K562 (cell line): ENCODE measurements around the gene HOXB5. TPM values are rescaled to one million over a fixed set of nuclear protein-coding genes. Genes with fewer than 3 reads are reported as not detected.
A peak's percentile ranks its signal among the peaks of the same experiment; 100 is the strongest.

Experiments used
- CHCHD3 ChIP-seq: fragments of 250-450 bp; sonication (Bioruptor Pico); IDR thresholded peaks from 2 replicates; pipeline ENCODE4 v2.1.2; 2022; ENCODE audit warnings: mild to moderate bottlenecking
- HES1 ChIP-seq: fragments of 450-650 bp; IDR thresholded peaks from 2 replicates; pipeline ENCODE4 v1.6.1; 2016; ENCODE audit warnings: low read depth, mild to moderate bottlenecking, moderate library complexity
- HMGN3 ChIP-seq: IDR thresholded peaks from 2 replicates; pipeline ENCODE4 v1.6.1; 2011; ENCODE audit warnings: borderline replicate concordance, low read depth, mild to moderate bottlenecking, mixed read lengths, low read length; ENCODE audit not compliant: insufficient read length; ENCODE audit errors: extremely low read depth
- JUN ChIP-seq, 2 experiments: sonication (generic) in 1 of 2; formaldehyde crosslinking in 1 of 2; IDR thresholded peaks; 2 replicates each; pipeline versions ENCODE4 v1.6.1 to v1.8.0; 2012 to 2022; ENCODE audit warnings: borderline replicate concordance in 2 of 2, mild to moderate bottlenecking in 2 of 2, improper control_type of control experiment in 1 of 2, low read depth in 1 of 2, low read length in 1 of 2, missing genetic modification reagents in 1 of 2
- MCM7 ChIP-seq, 2 experiments: fragments of 450-650 bp; IDR thresholded peaks; 2 replicates each; pipeline ENCODE4 v1.6.1; 2016 to 2018
- NEUROD1 ChIP-seq: fragments of 150-350 bp; IDR thresholded peaks from 2 replicates; pipeline ENCODE4 v1.6.1; 2014; ENCODE audit warnings: borderline replicate concordance, low read length, low read depth; ENCODE audit not compliant: partially characterized antibody
- POLR2G ChIP-seq: fragments of 200-400 bp; formaldehyde crosslinking; IDR thresholded peaks from 2 replicates; pipeline ENCODE4 v1.6.1; 2017; ENCODE audit warnings: low read depth, mild to moderate bottlenecking, antibody characterized with exemption, low read length, moderate library complexity
- PYGO2 ChIP-seq: fragments of 450-650 bp; IDR thresholded peaks from 2 replicates; pipeline ENCODE4 v1.6.1; 2016; ENCODE audit warnings: mild to moderate bottlenecking, missing genetic modification characterization, moderate library complexity, missing compliant biosample characterization
- RBFOX2 ChIP-seq: fragments of 200-400 bp; formaldehyde crosslinking; IDR thresholded peaks from 2 replicates; pipeline ENCODE4 v1.6.1; 2017; ENCODE audit warnings: low read depth, mild to moderate bottlenecking, low read length, moderate library complexity
- TFE3 ChIP-seq: fragments of 450-650 bp; formaldehyde crosslinking; IDR thresholded peaks from 2 replicates; pipeline ENCODE4 v1.4.0; 2020; ENCODE audit warnings: mild to moderate bottlenecking, mixed read lengths
- TRIM24 ChIP-seq, 2 experiments: fragments of 450-650 bp; IDR thresholded peaks; 2 replicates each; pipeline ENCODE4 v1.6.1; 2016
- ZBTB33 ChIP-seq: sonication (generic); formaldehyde crosslinking; IDR thresholded peaks from 2 replicates; pipeline ENCODE4 v1.8.1; 2023; ENCODE audit warnings: mild to moderate bottlenecking, missing genetic modification reagents
- ZBTB43 ChIP-seq: sonication (generic); formaldehyde crosslinking; IDR thresholded peaks from 2 replicates; pipeline ENCODE4 v1.8.0; 2023; ENCODE audit warnings: mild to moderate bottlenecking, missing genetic modification reagents
- ZFX ChIP-seq: sonication (generic); formaldehyde crosslinking; IDR thresholded peaks from 2 replicates; pipeline ENCODE4 v1.8.0; 2022; ENCODE audit warnings: mild to moderate bottlenecking, missing genetic modification reagents, moderate library complexity
- ZNF324 ChIP-seq: fragments of 250-450 bp; sonication (Bioruptor Pico); IDR thresholded peaks from 2 replicates; pipeline ENCODE4 v1.4.0; 2020; ENCODE audit warnings: mild to moderate bottlenecking
- ZNF592 ChIP-seq: fragments of 450-650 bp; IDR thresholded peaks from 2 replicates; pipeline ENCODE4 v1.6.1; 2017; ENCODE audit warnings: antibody characterized with exemption, mild to moderate bottlenecking
- ZSCAN29 ChIP-seq: fragments of 450-650 bp; IDR thresholded peaks from 2 replicates; pipeline ENCODE4 v1.6.1; 2017
- polyA plus RNA-seq, 8 experiments: library from polyadenylated mRNA; depleted of rRNA in 4 of 8; stranded (reverse) in 5 of 8; unstranded in 3 of 8; fragments of >200 nt; fragmentation: Nextera tagmentation in 2 of 8; fragmentation: Illumina TruSeq in 1 of 8; extraction: Ambion mirVana in 2 of 8; extraction: Trizol in 1 of 8; gene quantifications; 2 replicates each; pipeline versions ENCODE4 v1.2.1 to v1.2.3, GENCODE V29; 2011 to 2014; ENCODE audit warnings: inconsistent platforms in 1 of 8, missing spikeins in 1 of 8
- total RNA-seq, 7 experiments: library from RNA; depleted of rRNA in 6 of 7; stranded (reverse); fragments of >200 nt in 6 of 7; fragmentation: Illumina TruSeq in 2 of 7; extraction: Trizol in 2 of 7; gene quantifications; 2 replicates each; pipeline versions ENCODE4 v1.2.1 to v1.2.3, GENCODE V29; 2011 to 2021; ENCODE audit warnings: low replicate concordance in 1 of 7

The HOXB5 gene
- total and polyA plus RNA-seq, 9 of the 15 experiments (the other 6 are each of a cell fraction or from before 2014, with no cell fraction given), result 0.24 to 2.7 (median 0.65) TPM

- TF ChIP-seq CHCHD3 (CRISPR knock-in tag) (no peak), ZNF324 (no peak), ZNF592 (peak; percentile 51; the same call in 1 of the 2 replicates), ZBTB33 (CRISPR knock-in tag) (peak; percentile 90), HMGN3 (peak; percentile 45), TFE3 (CRISPR knock-in tag) (no peak), PYGO2 (tag) (no peak), NEUROD1 (no peak), ZBTB43 (CRISPR knock-in tag) (no peak), ZFX (CRISPR knock-in tag) (no peak), POLR2G (peak; percentile 62; the same call in 1 of the 2 replicates), ZSCAN29 (no peak), JUN (IDR thresholded peaks at IDR 0.05; ENCODE audit: borderline replicate concordance, low read depth, low read length) (no peak), JUN (CRISPR knock-in tag; IDR thresholded peaks at IDR 0.05; ENCODE audit: borderline replicate concordance) (no peak), TRIM24 (IDR thresholded peaks at IDR 0.05) (no peak), HES1 (no peak), MCM7 (IDR thresholded peaks at IDR 0.05) (no peak), RBFOX2 (peak; percentile 54)
These were observed 38.9 kb downstream of the HOXB5 start (continued) for GRCh38 chr17:48554412-48555257.
